SK-N-SH (cell line): ENCODE data around the gene SH3GL2. TPM values are rescaled to one million over a fixed set of nuclear protein-coding genes. Genes with fewer than 3 reads are reported as not detected.

Experiments
- CTCF ChIA-PET: fragments of 300-600, 350-600 bp; formaldehyde crosslinking; extraction: SDS; loops from one replicate; lab custom pipeline; 2021; lab: Yijun Ruan, JAX
- POLR2A ChIA-PET: fragments of 350-600 bp; sonication (Branson Sonifier 250); formaldehyde crosslinking; extraction: SDS; loops from one replicate; lab custom pipeline; 2020; ENCODE audit warnings: antibody characterized with exemption, inconsistent platforms; lab: Yijun Ruan, JAX
- DNase-seq: peaks from one replicate; pipeline ENCODE4 v3.0.0; 2012
- H2AFZ ChIP-seq: fragments of 200-600 bp; sonication (generic); 2 replicates; pipeline ENCODE4 v1.8.1; 2016; ENCODE audit warnings: antibody characterized with exemption, mild to moderate bottlenecking, low read depth
- H3F3A ChIP-seq: fragments of 200-600 bp; sonication (generic); replicated peaks from 2 replicates; pipeline ENCODE3; 2016; ENCODE audit warnings: antibody characterized with exemption, mild to moderate bottlenecking; ENCODE audit not compliant: insufficient read depth
- H3K27ac ChIP-seq, 2 experiments: fragments of 200-500 bp in 1 of 2; fragments of 200-600 bp in 1 of 2; sonication (Bioruptor generic) in 1 of 2; sonication (generic), shearing (Covaris generic) in 1 of 2; 2 replicates each; pipeline versions ENCODE4 v1.5.1 to v1.6.1; 2014 to 2016; ENCODE audit warnings: low read depth in 2 of 2, inconsistent platforms in 1 of 2, low read length in 1 of 2, mild to moderate bottlenecking in 1 of 2, mixed read lengths in 1 of 2
- H3K27me3 ChIP-seq: fragments of 200-600 bp; sonication (generic), shearing (Covaris generic); 2 replicates; pipeline ENCODE4 v1.6.1; 2016; ENCODE audit warnings: mixed run types; ENCODE audit not compliant: insufficient read depth
- H3K36me3 ChIP-seq, 2 experiments: fragments of 200-500 bp in 1 of 2; fragments of 200-600 bp in 1 of 2; sonication (Bioruptor generic) in 1 of 2; sonication (generic) in 1 of 2; replicated peaks in 1 of 2; 2 replicates each; pipeline versions ENCODE3 to v1.5.1; 2014 to 2016; ENCODE audit warnings: low read length in 1 of 2, mild to moderate bottlenecking in 1 of 2; ENCODE audit not compliant: insufficient read depth in 2 of 2, control insufficient read depth in 1 of 2
- H3K4me1 ChIP-seq, 2 experiments: fragments of 200-500 bp in 1 of 2; fragments of 200-600 bp in 1 of 2; sonication (Bioruptor generic) in 1 of 2; sonication (generic), shearing (Covaris generic) in 1 of 2; 2 replicates each; pipeline versions ENCODE4 v1.5.1 to v1.6.1; 2014 to 2016; ENCODE audit warnings: low read depth in 1 of 2, low read length in 1 of 2, mixed run types in 1 of 2; ENCODE audit not compliant: insufficient read depth in 2 of 2, control insufficient read depth in 1 of 2
- H3K4me2 ChIP-seq: fragments of 200-600 bp; sonication (generic), shearing (Covaris generic); 2 replicates; pipeline ENCODE4 v1.6.1; 2017; ENCODE audit warnings: mixed run types
- H3K4me3 ChIP-seq, 2 experiments: fragments of 200-500 bp in 1 of 2; fragments of 200-600 bp in 1 of 2; sonication (Bioruptor generic) in 1 of 2; sonication (generic), shearing (Covaris generic) in 1 of 2; 2 replicates each; pipeline versions ENCODE4 v1.5.1 to v1.8.1; 2014 to 2016; ENCODE audit warnings: low read depth in 2 of 2, inconsistent platforms in 1 of 2, low read length in 1 of 2, mild to moderate bottlenecking in 1 of 2, mixed read lengths in 1 of 2, moderate library complexity in 1 of 2
- H3K79me2 ChIP-seq: fragments of 200-600 bp; sonication (generic); 2 replicates; pipeline ENCODE4 v1.8.1; 2017; ENCODE audit warnings: mild to moderate bottlenecking; ENCODE audit not compliant: insufficient read depth
- H3K9ac ChIP-seq: fragments of 200-600 bp; sonication (generic); 2 replicates; pipeline ENCODE4 v1.6.1; 2017; ENCODE audit warnings: mixed run types
- H3K9me2 ChIP-seq: fragments of 200-600 bp; sonication (generic); 2 replicates; pipeline ENCODE4 v1.6.1; 2017; ENCODE audit warnings: mixed run types
- H3K9me3 ChIP-seq: fragments of 200-600 bp; sonication (generic); 2 replicates; pipeline ENCODE4 v1.6.1; 2017; ENCODE audit warnings: mixed run types, mild to moderate bottlenecking, moderate library complexity
- H4K20me1 ChIP-seq: fragments of 200-600 bp; sonication (generic); 2 replicates; pipeline ENCODE4 v1.6.1; 2017; ENCODE audit warnings: mild to moderate bottlenecking, mixed run types; ENCODE audit not compliant: insufficient read depth
- CHD2 ChIP-seq: fragments of 150-350 bp; IDR thresholded peaks from 2 replicates; pipeline ENCODE4 v1.6.1; 2018; ENCODE audit warnings: low read length; ENCODE audit not compliant: partially characterized antibody
- CTCF ChIP-seq: fragments of 200-600 bp; sonication (generic); IDR thresholded peaks from 2 replicates; pipeline ENCODE4 v1.6.1; 2017; ENCODE audit warnings: antibody characterized with exemption, mild to moderate bottlenecking, moderate library complexity
- ELF1 ChIP-seq: IDR thresholded peaks from 2 replicates; pipeline ENCODE4 v1.4.0; 2012
- EP300 ChIP-seq, 2 experiments: IDR thresholded peaks; 2 replicates each; pipeline versions ENCODE4 v1.4.0 to v1.6.1; 2012; ENCODE audit warnings: borderline replicate concordance in 1 of 2, low read depth in 1 of 2, low read length in 1 of 2
- FOSL2 ChIP-seq: IDR thresholded peaks from 2 replicates; pipeline ENCODE4 v1.4.0; 2012; ENCODE audit warnings: low read depth, mild to moderate bottlenecking, moderate library complexity, borderline replicate concordance
- FOXJ3 ChIP-seq: sonication (generic); formaldehyde crosslinking; IDR thresholded peaks from 2 replicates; pipeline ENCODE4 v1.5.1; 2020; ENCODE audit warnings: mild to moderate bottlenecking, missing genetic modification reagents
- FOXM1 ChIP-seq: IDR thresholded peaks from 2 replicates; pipeline ENCODE4 v1.4.0; 2012; ENCODE audit warnings: low read depth, mild to moderate bottlenecking
- GATA2 ChIP-seq: sonication (generic); formaldehyde crosslinking; IDR thresholded peaks from 2 replicates; pipeline ENCODE4 v1.5.0; 2020; ENCODE audit warnings: mild to moderate bottlenecking, missing genetic modification reagents
- MXI1 ChIP-seq: IDR thresholded peaks from 2 replicates; pipeline ENCODE4 v1.6.1; 2012; ENCODE audit warnings: mild to moderate bottlenecking, low read depth, low read length, improper control_type of control experiment
- NFIC ChIP-seq: IDR thresholded peaks from 2 replicates; pipeline ENCODE4 v1.4.0; 2012; ENCODE audit warnings: borderline replicate concordance
- NRF1 ChIP-seq: IDR thresholded peaks from 2 replicates; pipeline ENCODE4 v1.6.1; 2012; ENCODE audit warnings: low read depth, mild to moderate bottlenecking, low read length
- PBX3 ChIP-seq: IDR thresholded peaks from 2 replicates; pipeline ENCODE4; 2012
- POLR2AphosphoS5 ChIP-seq: IDR thresholded peaks from 2 replicates; pipeline ENCODE4 v1.6.1; 2012; ENCODE audit warnings: low read depth, low read length
- RAD21 ChIP-seq: IDR thresholded peaks from 2 replicates; pipeline ENCODE4 v1.6.1; 2012; ENCODE audit warnings: mild to moderate bottlenecking, low read length
- RCOR1 ChIP-seq: fragments of 150-350 bp; IDR thresholded peaks from 2 replicates; pipeline ENCODE4 v1.6.1; 2017; ENCODE audit warnings: antibody characterized with exemption, low read length
- RFX5 ChIP-seq: IDR thresholded peaks from 2 replicates; pipeline ENCODE4 v1.6.1; 2012; ENCODE audit warnings: mild to moderate bottlenecking, improper control_type of control experiment, low read length
- RXRA ChIP-seq: IDR thresholded peaks from 2 replicates; pipeline ENCODE4 v1.4.0; 2012; ENCODE audit warnings: low read depth, mild to moderate bottlenecking, borderline replicate concordance
- SMC3 ChIP-seq: IDR thresholded peaks from 2 replicates; pipeline ENCODE4 v1.6.1; 2012; ENCODE audit warnings: low read depth, low read length, improper control_type of control experiment
- USF1 ChIP-seq: IDR thresholded peaks from 2 replicates; pipeline ENCODE4 v1.4.0; 2012; ENCODE audit warnings: low read depth, borderline replicate concordance
- YY1 ChIP-seq: IDR thresholded peaks from 2 replicates; pipeline ENCODE4 v1.4.0; 2012; ENCODE audit warnings: low read depth, mild to moderate bottlenecking
- WGBS: methylation state at CpG from one replicate; pipeline ENCODE4 v1.1.6; 2017; ENCODE audit warnings: low lambda C conversion rate; 5-methylcytosine and 5-hydroxymethylcytosine counted together
- polyA plus RNA-seq, 3 experiments: library from polyadenylated mRNA; depleted of rRNA; stranded (reverse); fragments of >200 nt; gene quantifications; 2 replicates each; pipeline ENCODE4 v1.2.3, GENCODE V29; 2012

The SH3GL2 gene
- polyA plus RNA-seq, 1 of the 3 experiments (the other 2 are of a cell fraction), result 0.05 TPM

- Histone ChIP-seq H3K4me3 (no peak overlapping the region), H3K4me2 (no peak overlapping the region), H3K79me2 (no peaks in the 10 kb centered on the region), H3K27ac (no peak overlapping the region), H3K27me3 (no peaks in the 10 kb centered on the region), H2AFZ (no peak overlapping the region), H3K36me3 (no peaks in the 10 kb centered on the region), H3K9me2 (no peaks in the 10 kb centered on the region), H3K4me1 (no peaks in the 10 kb centered on the region), H4K20me1 (no peaks in the 10 kb centered on the region), H3K9ac (no peak overlapping the region), H3F3A (no peaks in the 10 kb centered on the region), H3K9me3 (no peaks in the 10 kb centered on the region)
- WGBS, result 15% methylated on average over 3 of the region's 3 CpGs
- TF ChIP-seq FOXM1 (no peak), NRF1 (no peak), RCOR1 (no peak), GATA2 (no peak), FOXJ3 (CRISPR knock-in tag) (no peak), SMC3 (no peak), NFIC (no peak), ELF1 (no peak), POLR2AphosphoS5 (no peak), CHD2 (no peak), USF1 (no peak), YY1 (no peak), RFX5 (no peak), CTCF (no peak), FOSL2 (no peak), RXRA (no peak), EP300 (IDR thresholded peaks at IDR 0.05; ENCODE audit: borderline replicate concordance in 1 of 2, low read depth in 1 of 2, low read length in 1 of 2) (no peak), RAD21 (no peak), PBX3 (no peak), MXI1 (no peak)
- ChIA-PET CTCF (no interaction called here), POLR2A (no interaction called here)
- DNase-seq, result no peak
These were observed 193.4 kb downstream of the SH3GL2 start for GRCh38 chr9:17772223-17772622.
